GM21423 (cell line): ENCODE measurements around the gene RIPPLY3.

Experiments used
- ATAC-seq: cut with Tn5 transposase; IDR thresholded peaks from one replicate; pipeline ENCODE4 v1.9.1; 2021; ENCODE audit warnings: mild to moderate bottlenecking, moderate library complexity; ENCODE audit not compliant: unreplicated experiment

The RIPPLY3 gene

GRCh38 chr21:37006486-37007291 is at the start of gene RIPPLY3:
Gene RIPPLY3 (plus strand): TSS chr21:37006702. CDS start chr21:37006773, 71 bp downstream.
- ATAC-seq = no peak

- ATAC-seq = no peak
Observed at GRCh38 chr21:36959020-36959835, 47.3 kb upstream of the RIPPLY3 start.

- ATAC-seq = no peak
Observed at GRCh38 chr21:36960676-36961284, 45.7 kb upstream of the RIPPLY3 start.

GRCh38 chr21:36962098-36962780 is 44.3 kb upstream of the RIPPLY3 start:
- ATAC-seq = no peak

GRCh38 chr21:36964398-36964797 is 42.1 kb upstream of the RIPPLY3 start:
- no peak for ATAC-seq

- ATAC-seq = no peak
Observed at GRCh38 chr21:36964827-36965719, 41.4 kb upstream of the RIPPLY3 start.

- no peak for ATAC-seq
Observed at GRCh38 chr21:36965720-36966065, 40.8 kb upstream of the RIPPLY3 start.

GRCh38 chr21:36966066-36966820 is 40.3 kb upstream of the RIPPLY3 start, which contains the start of gene HLCS:
Gene HLCS (minus strand): TSS chr21:36966669. CDS start chr21:36966638, 31 bp downstream.
- peak; percentile 78 for ATAC-seq

GRCh38 chr21:36966821-36967768 is 39.4 kb upstream of the RIPPLY3 start:
- peak; percentile 17 for ATAC-seq

GRCh38 chr21:36968414-36968813 is 38.1 kb upstream of the RIPPLY3 start:
- ATAC-seq = no peak

GRCh38 chr21:36968976-36969375 is 37.5 kb upstream of the RIPPLY3 start:
- ATAC-seq = no peak

GRCh38 chr21:36973986-36974850 is 32.3 kb upstream of the RIPPLY3 start:
- ATAC-seq = no peak

- no peak for ATAC-seq
Observed at GRCh38 chr21:36974851-36975192, 31.7 kb upstream of the RIPPLY3 start.

- no peak for ATAC-seq
Observed at GRCh38 chr21:36976228-36976861, 30.2 kb upstream of the RIPPLY3 start.

- peak; percentile 75 for ATAC-seq
Observed at GRCh38 chr21:36976882-36977651, 29.4 kb upstream of the RIPPLY3 start.
